Thyroid gland (tissue), 4 donors: ENCODE data around the gene ZFC3H1. TPM values are rescaled to one million over a fixed set of nuclear protein-coding genes. Genes with fewer than 3 reads are reported as not detected.
A peak's percentile ranks its signal among the peaks of the same experiment; 100 is the strongest.
"Not testable (repeated sequence)": the region's sequence is repeated elsewhere in the genome, so short reads cannot be mapped to it uniquely, and the experiment has no call there.

ENCODE experiments used
- DNase-seq, 2 donors: peaks; one replicate each; pipeline ENCODE4 v3.0.0-alpha.2; 2019
- H3K27ac ChIP-seq, 3 donors: fragments of 200-600 bp; sonication (generic); 1 replicate in 2 of 3; 2 replicates in 1 of 3; pipeline ENCODE4 v1.5.1; 2016 to 2019; ENCODE audit warnings: mild to moderate bottlenecking in 1 of 3, moderate library complexity in 1 of 3
- H3K27me3 ChIP-seq: fragments of 200-600 bp; sonication (generic); one replicate; pipeline ENCODE4 v1.5.1; 2019
- H3K36me3 ChIP-seq, 2 donors: fragments of 200-600 bp; sonication (generic); one replicate each; pipeline ENCODE4 v1.5.1; 2016 to 2019
- H3K4me1 ChIP-seq, 2 donors: fragments of 200-600 bp; sonication (generic); one replicate each; pipeline ENCODE4 v1.5.1; 2017 to 2019
- H3K4me3 ChIP-seq, 3 donors: fragments of 200-600 bp; sonication (generic); replicated peaks in 1 of 3; 1 replicate in 2 of 3; 2 replicates in 1 of 3; pipeline ENCODE4 v1.5.1; 2016; ENCODE audit warnings: mild to moderate bottlenecking in 1 of 3
- H3K9me3 ChIP-seq: fragments of 200-600 bp; sonication (generic); one replicate; pipeline ENCODE4 v1.5.1; 2017
- POLR2A ChIP-seq, 2 donors: fragments of 450-650 bp; IDR thresholded peaks; one replicate each; pipeline ENCODE4 v1.6.1; 2017; ENCODE audit warnings: antibody characterized with exemption in 2 of 2, mild to moderate bottlenecking in 2 of 2, moderate library complexity in 1 of 2
- WGBS, 2 donors: methylation state at CpG; one replicate each; pipeline ENCODE4 v1.1.5; 2017; 5-methylcytosine and 5-hydroxymethylcytosine counted together
- intact Hi-C: fragments of 100-400 bp; cut with DNase I; formaldehyde crosslinking; loops from one replicate; pipeline ENCODE4 v1.15.1; 2023
- total RNA-seq, 4 donors: library from RNA; depleted of rRNA; stranded (reverse); fragments of >200 nt; gene quantifications; one replicate each; pipeline ENCODE4 v1.2.3, GENCODE V29; 2016
- TF ChIP-seq, protein P1 (sequence below), 6 experiments: fragments of 200-600 bp in 3 of 6; fragments of 450-650 bp in 3 of 6; sonication (generic) in 3 of 6; IDR thresholded peaks; one replicate each; pipeline ENCODE4 v1.5.1; 2016 to 2019; ENCODE audit warnings: antibody characterized with exemption in 6 of 6, mild to moderate bottlenecking in 2 of 6, inconsistent platforms in 1 of 6, moderate library complexity in 1 of 6

ZFC3H1 gene
- total RNA-seq, 4 donors from 2014 or later, result 45.2 to 62.4 (median 50.0) TPM

DNA sequence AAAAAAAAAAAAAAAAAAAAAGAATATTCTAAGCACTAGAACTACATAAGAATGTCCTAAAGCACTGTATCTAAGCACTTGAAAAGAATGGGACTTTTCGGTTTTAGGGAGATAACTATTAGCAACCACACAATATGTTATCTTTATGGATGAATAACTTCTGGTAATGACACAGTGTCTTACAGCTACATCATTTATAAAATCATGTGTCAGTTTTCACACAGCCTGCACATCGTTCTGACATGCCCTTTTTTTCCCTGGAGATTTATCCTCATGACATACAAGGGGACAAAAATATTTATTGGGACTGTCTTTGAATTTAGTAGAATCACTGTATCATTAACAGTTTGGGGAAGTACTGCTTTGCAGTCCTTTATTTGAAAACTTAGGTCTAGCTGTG is 39.6 kb upstream of the ZFC3H1 start:
- intact Hi-C loops, result no loop called here
- DNase-seq, result no peak
- Histone ChIP-seq H3K36me3 (peaks cover 0 to 16% of the 10 kb centered on the region in 2 donors), H3K27ac (no peak overlapping the region), H3K27me3 (no peaks in the 10 kb centered on the region), H3K4me1 (no peaks in the 10 kb centered on the region), H3K4me3 (no peak overlapping the region), H3K9me3 (no peaks in the 10 kb centered on the region)
- no peak for TF ChIP-seq POLR2A (IDR thresholded peaks at IDR 0.05)
- TF ChIP-seq, protein P1, sequence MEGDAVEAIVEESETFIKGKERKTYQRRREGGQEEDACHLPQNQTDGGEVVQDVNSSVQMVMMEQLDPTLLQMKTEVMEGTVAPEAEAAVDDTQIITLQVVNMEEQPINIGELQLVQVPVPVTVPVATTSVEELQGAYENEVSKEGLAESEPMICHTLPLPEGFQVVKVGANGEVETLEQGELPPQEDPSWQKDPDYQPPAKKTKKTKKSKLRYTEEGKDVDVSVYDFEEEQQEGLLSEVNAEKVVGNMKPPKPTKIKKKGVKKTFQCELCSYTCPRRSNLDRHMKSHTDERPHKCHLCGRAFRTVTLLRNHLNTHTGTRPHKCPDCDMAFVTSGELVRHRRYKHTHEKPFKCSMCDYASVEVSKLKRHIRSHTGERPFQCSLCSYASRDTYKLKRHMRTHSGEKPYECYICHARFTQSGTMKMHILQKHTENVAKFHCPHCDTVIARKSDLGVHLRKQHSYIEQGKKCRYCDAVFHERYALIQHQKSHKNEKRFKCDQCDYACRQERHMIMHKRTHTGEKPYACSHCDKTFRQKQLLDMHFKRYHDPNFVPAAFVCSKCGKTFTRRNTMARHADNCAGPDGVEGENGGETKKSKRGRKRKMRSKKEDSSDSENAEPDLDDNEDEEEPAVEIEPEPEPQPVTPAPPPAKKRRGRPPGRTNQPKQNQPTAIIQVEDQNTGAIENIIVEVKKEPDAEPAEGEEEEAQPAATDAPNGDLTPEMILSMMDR (IDR thresholded peaks at IDR 0.05), result no peak
- 86 to 90% methylated on average over 2 of the region's 2 CpGs for WGBS, 2 donors

DNA sequence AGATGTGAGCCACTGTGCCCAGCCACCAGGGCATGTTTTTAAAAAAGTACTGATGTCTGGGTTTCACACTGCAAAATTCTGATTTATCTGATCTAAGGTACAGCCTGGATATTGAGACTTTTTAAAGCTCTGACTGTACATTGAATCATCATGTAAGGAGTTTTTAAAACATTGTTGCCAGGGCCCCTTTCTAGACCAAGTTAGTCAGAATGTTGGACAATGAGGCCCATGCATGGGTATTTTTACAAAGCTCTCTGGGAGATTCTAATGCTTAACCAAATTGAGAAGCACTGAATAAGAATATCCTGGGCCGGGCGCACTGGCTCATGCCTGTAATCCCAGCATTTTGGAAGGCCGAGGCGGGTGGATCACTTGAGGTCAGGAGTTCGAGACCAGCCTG is 38.9 kb upstream of the ZFC3H1 start:
- Histone ChIP-seq H3K27ac (no peak overlapping the region), H3K9me3 (no peaks in the 10 kb centered on the region), H3K27me3 (no peaks in the 10 kb centered on the region), H3K4me1 (no peaks in the 10 kb centered on the region), H3K36me3 (peaks cover 0 to 20% of the 10 kb centered on the region in 2 donors), H3K4me3 (no peak overlapping the region)
- 98% methylated on average over 5 of the region's 5 CpGs for WGBS, 2 donors
- DNase-seq, result no peak
- intact Hi-C loops, result no loop called here
- no peak for TF ChIP-seq POLR2A (IDR thresholded peaks at IDR 0.05)
- TF ChIP-seq, protein P1 (IDR thresholded peaks at IDR 0.05), result no peak

DNA sequence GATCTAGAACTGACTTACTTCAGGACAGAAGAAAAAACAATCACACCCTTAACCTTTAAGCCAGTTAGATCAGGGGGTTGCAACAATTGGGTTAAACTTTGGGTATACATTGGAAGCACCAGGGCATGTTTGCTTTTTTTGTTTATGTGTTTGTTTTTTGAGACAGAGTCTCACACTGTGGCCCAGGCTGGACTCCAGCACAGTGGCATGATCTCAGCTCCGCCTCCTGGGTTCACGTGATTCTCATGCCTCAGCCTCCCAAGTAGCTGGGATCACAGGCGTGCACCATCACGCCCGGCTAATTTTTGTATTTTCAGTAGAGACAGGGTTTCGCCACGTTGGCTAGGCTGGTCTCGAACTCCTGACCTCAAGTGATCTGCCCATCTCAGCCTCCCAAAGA is 38.5 kb upstream of the ZFC3H1 start:
- H3K4me3 ChIP-seq, H3K9me3 ChIP-seq, intact Hi-C loops, DNase-seq, H3K27me3 ChIP-seq, H3K4me1 ChIP-seq, H3K27ac ChIP-seq: not testable (repeated sequence)
- H3K36me3 ChIP-seq, result peaks cover 0 to 22% of the 10 kb centered on the region in 2 donors
- WGBS, 2 donors, result 93% methylated on average over 8 of the region's 8 CpGs

DNA sequence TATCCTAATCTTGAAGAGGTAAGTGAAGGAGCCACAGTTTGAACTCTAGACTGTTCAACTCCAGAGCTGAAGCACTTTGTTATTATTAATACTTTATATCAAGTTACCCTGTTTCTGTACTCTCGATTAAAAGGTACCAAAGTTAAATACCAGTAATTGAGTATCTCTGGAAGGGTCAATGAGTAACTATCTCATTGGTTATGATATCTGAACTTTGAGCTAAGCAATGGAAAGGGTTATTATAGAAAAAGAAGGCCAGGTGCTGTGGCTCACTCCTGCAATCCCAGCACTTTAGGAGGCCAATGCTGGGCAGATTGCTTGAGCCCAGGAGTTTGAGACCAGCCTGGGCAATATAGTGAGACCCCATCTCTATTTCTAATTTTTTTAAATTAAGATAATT is 32.1 kb upstream of the ZFC3H1 start:
- intact Hi-C loops, result no loop called here
- no peak overlapping the region for H3K4me3 ChIP-seq
- no peak for DNase-seq
- no peaks in the 10 kb centered on the region for H3K27me3 ChIP-seq
- peaks cover 0 to 5% of the 10 kb centered on the region in 2 donors for H3K4me1 ChIP-seq
- WGBS, 2 donors, result 98 to 100% methylated on average over 1 of the region's 1 CpG
- TF ChIP-seq POLR2A (IDR thresholded peaks at IDR 0.05), result no peak
- TF ChIP-seq, protein P1 (IDR thresholded peaks at IDR 0.05), result no peak
- H3K9me3 ChIP-seq, result no peaks in the 10 kb centered on the region
- peaks cover 0 to 27% of the 10 kb centered on the region in 2 donors for H3K36me3 ChIP-seq
- no peak overlapping the region for H3K27ac ChIP-seq

DNA sequence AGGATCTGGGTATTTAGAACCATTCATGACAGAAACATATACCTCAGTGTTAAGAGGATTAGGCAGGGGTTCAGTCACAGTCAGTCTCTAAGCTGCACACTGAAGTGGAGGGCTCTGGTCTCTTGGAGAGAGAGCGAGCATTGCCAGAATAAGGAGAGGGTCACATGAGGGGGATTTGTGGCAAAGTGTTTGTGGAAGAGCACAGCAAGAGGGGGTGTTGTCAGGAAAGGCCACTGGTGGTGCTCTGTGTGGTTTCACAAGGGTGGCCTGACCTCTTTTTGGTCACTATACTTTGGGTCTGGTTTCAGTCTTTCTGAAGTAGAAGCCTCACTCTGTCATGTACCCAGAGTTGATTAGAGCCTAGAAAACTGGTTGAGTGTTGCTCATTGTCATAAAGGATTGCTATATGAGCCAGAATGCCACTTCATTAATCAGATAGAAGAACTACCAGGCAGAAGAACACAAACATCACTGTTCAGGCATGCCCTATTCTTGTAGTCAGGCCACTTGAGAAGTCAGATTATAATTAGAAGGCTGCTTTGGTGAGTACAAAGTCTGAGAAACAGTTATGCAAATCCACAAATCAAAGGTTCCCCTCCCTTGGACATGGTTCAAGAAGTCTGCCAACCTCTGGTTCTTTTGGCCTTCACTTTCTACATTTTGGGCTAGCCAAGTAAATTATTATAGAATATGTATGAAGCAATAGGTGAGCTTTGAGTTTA is 30.6 kb upstream of the ZFC3H1 start:
- TF ChIP-seq, protein P1 (IDR thresholded peaks at IDR 0.05), result no peak
- TF ChIP-seq POLR2A (IDR thresholded peaks at IDR 0.05), result no peak
- H3K27ac ChIP-seq, result peak overlapping the region in 1 of 3 donors; percentile 11

DNA sequence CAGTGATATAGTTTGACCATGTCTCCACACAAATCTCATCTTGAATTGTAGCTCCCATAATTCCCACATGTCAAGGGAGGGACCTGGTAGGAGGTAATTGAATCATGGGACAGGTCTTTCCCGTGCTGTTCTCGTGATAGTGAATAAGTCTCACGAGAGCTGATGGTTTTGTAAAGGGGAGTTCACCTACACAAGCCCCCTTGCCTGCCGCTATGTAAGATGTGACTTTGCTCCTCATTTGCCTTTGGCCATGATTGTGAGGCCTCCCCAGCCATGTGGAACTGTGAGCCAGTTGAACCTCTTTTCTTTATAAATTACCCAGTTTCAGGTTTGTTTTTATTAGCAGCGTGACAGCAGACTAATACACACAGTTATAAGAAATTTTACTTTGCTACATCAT is 30.0 kb upstream of the ZFC3H1 start:
- H3K9me3 ChIP-seq, intact Hi-C loops, H3K4me3 ChIP-seq, H3K27ac ChIP-seq, DNase-seq, H3K27me3 ChIP-seq, H3K4me1 ChIP-seq: not testable (repeated sequence)
- peaks cover 0 to 12% of the 10 kb centered on the region in 2 donors for H3K36me3 ChIP-seq
- WGBS, 2 donors, result 85 to 88% methylated on average over 5 of the region's 5 CpGs

More for the DNA sequence above, 30.6 kb upstream of the ZFC3H1 start:
- no peak for DNase-seq
- peaks cover 0 to 5% of the 10 kb centered on the region in 2 donors for H3K4me1 ChIP-seq
- H3K4me3 ChIP-seq, result no peak overlapping the region
- peaks cover 0 to 17% of the 10 kb centered on the region in 2 donors for H3K36me3 ChIP-seq
- intact Hi-C loops, result no loop called here
- H3K27me3 ChIP-seq, result no peaks in the 10 kb centered on the region
- no peaks in the 10 kb centered on the region for H3K9me3 ChIP-seq
- 81 to 82% methylated on average over 1 of the region's 1 CpG for WGBS, 2 donors
